GM18502 (cell line): ENCODE measurements around the gene NNMT.

ENCODE experiments used
- ATAC-seq: cut with Tn5 transposase; IDR thresholded peaks from one replicate; pipeline ENCODE4 v1.9.1; 2021; ENCODE audit warnings: mild to moderate bottlenecking; ENCODE audit not compliant: unreplicated experiment, poor library complexity

The NNMT gene

GRCh38 chr11:114343020-114343419 lies 46.8 kb downstream of the NNMT start:
- ATAC-seq: no peak

- ATAC-seq: no peak
Measured at GRCh38 chr11:114343493-114343892, 47.3 kb downstream of the NNMT start.

GRCh38 chr11:114344494-114344893 lies 48.3 kb downstream of the NNMT start:
- no peak for ATAC-seq

- ATAC-seq: no peak
Measured at GRCh38 chr11:114345575-114346222, 49.5 kb downstream of the NNMT start.

- no peak for ATAC-seq
Measured at GRCh38 chr11:114346709-114347141, 50.5 kb downstream of the NNMT start.

GRCh38 chr11:114348200-114349191 lies 52.3 kb downstream of the NNMT start:
- no peak for ATAC-seq

- no peak for ATAC-seq
Measured at GRCh38 chr11:114350022-114350421, 53.8 kb downstream of the NNMT start.

GRCh38 chr11:114353443-114353842 lies 57.2 kb downstream of the NNMT start:
- ATAC-seq: no peak

- ATAC-seq: no peak
Measured at GRCh38 chr11:114354076-114354475, 57.9 kb downstream of the NNMT start.

- no peak for ATAC-seq
Measured at GRCh38 chr11:114358716-114359115, 62.5 kb downstream of the NNMT start.

GRCh38 chr11:114359342-114359741 lies 63.1 kb downstream of the NNMT start:
- no peak for ATAC-seq

GRCh38 chr11:114362326-114362725 lies 66.1 kb downstream of the NNMT start:
- no peak for ATAC-seq

- no peak for ATAC-seq
Measured at GRCh38 chr11:114362958-114363357, 66.8 kb downstream of the NNMT start.
